ENCODE data around the gene XPA. TPM values are rescaled to one million over a fixed set of nuclear protein-coding genes. Genes with fewer than 3 reads are reported as not detected.
A peak's percentile ranks its signal among the peaks of the same experiment; 100 is the strongest.

The XPA gene
- total and polyA plus RNA-seq, 2 of the 13 experiments (the other 11 are each of a cell fraction or from before 2014, with no cell fraction given): 2.3 to 15.2 TPM

DNA sequence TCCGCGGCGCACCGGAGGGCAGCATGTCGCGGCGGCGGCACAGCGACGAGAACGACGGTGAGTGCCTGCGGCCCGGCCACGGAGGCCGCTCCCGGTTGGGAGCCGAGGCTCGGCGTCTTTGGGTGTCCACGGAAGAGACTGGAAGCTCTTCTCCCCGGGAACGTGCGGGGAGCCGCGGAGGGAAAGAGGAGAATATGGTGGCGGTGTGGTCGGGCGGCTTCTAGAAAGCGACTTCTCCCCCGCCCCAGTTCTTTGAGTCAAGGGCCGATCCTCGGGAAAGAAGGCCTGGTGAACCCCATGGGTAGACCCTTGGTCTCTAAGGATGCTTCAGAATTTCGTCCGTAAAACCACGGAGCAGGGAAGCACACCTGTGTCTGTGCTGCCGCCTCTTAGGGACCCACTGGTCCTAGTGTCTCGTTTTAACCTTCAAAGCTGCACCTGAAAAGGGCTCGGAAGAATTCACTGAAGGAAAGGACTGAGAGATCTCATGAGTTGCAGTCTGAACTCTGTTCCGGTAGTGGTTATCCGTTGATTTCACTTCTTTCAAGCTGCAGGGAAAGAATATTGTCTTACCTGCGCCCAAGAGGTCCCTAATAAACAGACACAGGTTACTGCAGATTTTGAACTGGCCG is 63.2 kb downstream of the XPA start (continued):
- TF ChIP-seq, protein P1, sequence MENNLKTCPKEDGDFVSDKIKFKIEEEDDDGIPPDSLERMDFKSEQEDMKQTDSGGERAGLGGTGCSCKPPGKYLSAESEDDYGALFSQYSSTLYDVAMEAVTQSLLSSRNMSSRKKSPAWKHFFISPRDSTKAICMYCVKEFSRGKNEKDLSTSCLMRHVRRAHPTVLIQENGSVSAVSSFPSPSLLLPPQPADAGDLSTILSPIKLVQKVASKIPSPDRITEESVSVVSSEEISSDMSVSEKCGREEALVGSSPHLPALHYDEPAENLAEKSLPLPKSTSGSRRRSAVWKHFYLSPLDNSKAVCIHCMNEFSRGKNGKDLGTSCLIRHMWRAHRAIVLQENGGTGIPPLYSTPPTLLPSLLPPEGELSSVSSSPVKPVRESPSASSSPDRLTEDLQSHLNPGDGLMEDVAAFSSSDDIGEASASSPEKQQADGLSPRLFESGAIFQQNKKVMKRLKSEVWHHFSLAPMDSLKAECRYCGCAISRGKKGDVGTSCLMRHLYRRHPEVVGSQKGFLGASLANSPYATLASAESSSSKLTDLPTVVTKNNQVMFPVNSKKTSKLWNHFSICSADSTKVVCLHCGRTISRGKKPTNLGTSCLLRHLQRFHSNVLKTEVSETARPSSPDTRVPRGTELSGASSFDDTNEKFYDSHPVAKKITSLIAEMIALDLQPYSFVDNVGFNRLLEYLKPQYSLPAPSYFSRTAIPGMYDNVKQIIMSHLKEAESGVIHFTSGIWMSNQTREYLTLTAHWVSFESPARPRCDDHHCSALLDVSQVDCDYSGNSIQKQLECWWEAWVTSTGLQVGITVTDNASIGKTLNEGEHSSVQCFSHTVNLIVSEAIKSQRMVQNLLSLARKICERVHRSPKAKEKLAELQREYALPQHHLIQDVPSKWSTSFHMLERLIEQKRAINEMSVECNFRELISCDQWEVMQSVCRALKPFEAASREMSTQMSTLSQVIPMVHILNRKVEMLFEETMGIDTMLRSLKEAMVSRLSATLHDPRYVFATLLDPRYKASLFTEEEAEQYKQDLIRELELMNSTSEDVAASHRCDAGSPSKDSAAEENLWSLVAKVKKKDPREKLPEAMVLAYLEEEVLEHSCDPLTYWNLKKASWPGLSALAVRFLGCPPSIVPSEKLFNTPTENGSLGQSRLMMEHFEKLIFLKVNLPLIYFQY (CRISPR knock-in tag; IDR thresholded peaks at IDR 0.05; ENCODE audit: borderline replicate concordance): 0 out of 2 replicates have a peak, but pooled peaks have one; percentile 15
- TF ChIP-seq, protein P2, sequence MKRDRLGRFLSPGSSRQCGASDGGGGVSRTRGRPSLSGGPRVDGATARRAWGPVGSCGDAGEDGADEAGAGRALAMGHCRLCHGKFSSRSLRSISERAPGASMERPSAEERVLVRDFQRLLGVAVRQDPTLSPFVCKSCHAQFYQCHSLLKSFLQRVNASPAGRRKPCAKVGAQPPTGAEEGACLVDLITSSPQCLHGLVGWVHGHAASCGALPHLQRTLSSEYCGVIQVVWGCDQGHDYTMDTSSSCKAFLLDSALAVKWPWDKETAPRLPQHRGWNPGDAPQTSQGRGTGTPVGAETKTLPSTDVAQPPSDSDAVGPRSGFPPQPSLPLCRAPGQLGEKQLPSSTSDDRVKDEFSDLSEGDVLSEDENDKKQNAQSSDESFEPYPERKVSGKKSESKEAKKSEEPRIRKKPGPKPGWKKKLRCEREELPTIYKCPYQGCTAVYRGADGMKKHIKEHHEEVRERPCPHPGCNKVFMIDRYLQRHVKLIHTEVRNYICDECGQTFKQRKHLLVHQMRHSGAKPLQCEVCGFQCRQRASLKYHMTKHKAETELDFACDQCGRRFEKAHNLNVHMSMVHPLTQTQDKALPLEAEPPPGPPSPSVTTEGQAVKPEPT (CRISPR knock-in tag; IDR thresholded peaks at IDR 0.05; ENCODE audit: low read depth): 0 out of 2 replicates have a peak, but pooled peaks have one; percentile 9
- TF ChIP-seq PAF1 (CRISPR knock-in tag; IDR thresholded peaks at IDR 0.05) (no peak), KLF15 (CRISPR knock-in tag; IDR thresholded peaks at IDR 0.05; ENCODE audit: borderline replicate concordance) (no peak), SATB2 (CRISPR knock-in tag; IDR thresholded peaks at IDR 0.05) (no peak), SOX13 (IDR thresholded peaks at IDR 0.05) (no peak; the same call in 1 of the 2 replicates), SOX13 (CRISPR knock-in tag; conservative IDR thresholded peaks at IDR 0.05 in 1 of 2, IDR thresholded peaks at IDR 0.05 in 1 of 2) (no peak), SMARCC2 (IDR thresholded peaks at IDR 0.05) (no peak), NFKBIZ (CRISPR knock-in tag; IDR thresholded peaks at IDR 0.05) (no peak), MED8 (CRISPR knock-in tag; IDR thresholded peaks at IDR 0.05; ENCODE audit: insufficient replicate concordance) (no peak), RARA (CRISPR knock-in tag; IDR thresholded peaks at IDR 0.05) (no peak)
- TF ChIP-seq, protein P3, sequence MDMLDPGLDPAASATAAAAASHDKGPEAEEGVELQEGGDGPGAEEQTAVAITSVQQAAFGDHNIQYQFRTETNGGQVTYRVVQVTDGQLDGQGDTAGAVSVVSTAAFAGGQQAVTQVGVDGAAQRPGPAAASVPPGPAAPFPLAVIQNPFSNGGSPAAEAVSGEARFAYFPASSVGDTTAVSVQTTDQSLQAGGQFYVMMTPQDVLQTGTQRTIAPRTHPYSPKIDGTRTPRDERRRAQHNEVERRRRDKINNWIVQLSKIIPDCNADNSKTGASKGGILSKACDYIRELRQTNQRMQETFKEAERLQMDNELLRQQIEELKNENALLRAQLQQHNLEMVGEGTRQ (IDR thresholded peaks at IDR 0.05; ENCODE audit: low read depth, low read length): no peak
- TF ChIP-seq, protein P3 (CRISPR knock-in tag; IDR thresholded peaks at IDR 0.05; ENCODE audit: borderline replicate concordance): no peak
- TF ChIP-seq, protein P4, sequence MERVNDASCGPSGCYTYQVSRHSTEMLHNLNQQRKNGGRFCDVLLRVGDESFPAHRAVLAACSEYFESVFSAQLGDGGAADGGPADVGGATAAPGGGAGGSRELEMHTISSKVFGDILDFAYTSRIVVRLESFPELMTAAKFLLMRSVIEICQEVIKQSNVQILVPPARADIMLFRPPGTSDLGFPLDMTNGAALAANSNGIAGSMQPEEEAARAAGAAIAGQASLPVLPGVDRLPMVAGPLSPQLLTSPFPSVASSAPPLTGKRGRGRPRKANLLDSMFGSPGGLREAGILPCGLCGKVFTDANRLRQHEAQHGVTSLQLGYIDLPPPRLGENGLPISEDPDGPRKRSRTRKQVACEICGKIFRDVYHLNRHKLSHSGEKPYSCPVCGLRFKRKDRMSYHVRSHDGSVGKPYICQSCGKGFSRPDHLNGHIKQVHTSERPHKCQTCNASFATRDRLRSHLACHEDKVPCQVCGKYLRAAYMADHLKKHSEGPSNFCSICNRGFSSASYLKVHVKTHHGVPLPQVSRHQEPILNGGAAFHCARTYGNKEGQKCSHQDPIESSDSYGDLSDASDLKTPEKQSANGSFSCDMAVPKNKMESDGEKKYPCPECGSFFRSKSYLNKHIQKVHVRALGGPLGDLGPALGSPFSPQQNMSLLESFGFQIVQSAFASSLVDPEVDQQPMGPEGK (CRISPR knock-in tag; IDR thresholded peaks at IDR 0.05): no peak

Data from HepG2 (cell line).